ENCODE measurements around the gene NADSYN1.
"Not testable (repeated sequence)": the region's sequence is repeated elsewhere in the genome, so short reads cannot be mapped to it uniquely, and the experiment has no call there.

Gene NADSYN1

GRCh38 chr11:71453037-71453917, at the start of gene NADSYN1:
TSS of gene NADSYN1 (plus strand) at chr11:71453203. CDS start at chr11:71453297, 94 bp downstream.
- peak; percentile 95 for DNase-seq (ENCODE audit: low spot score)

- no peak for DNase-seq (ENCODE audit: low spot score)
Observed at GRCh38 chr11:71404209-71404608, 48.8 kb upstream of the NADSYN1 start.

- DNase-seq (ENCODE audit: low spot score), result no peak
Observed at GRCh38 chr11:71406681-71407080, 46.3 kb upstream of the NADSYN1 start.

GRCh38 chr11:71407356-71407755, 45.6 kb upstream of the NADSYN1 start:
- DNase-seq (ENCODE audit: low spot score), result no peak

GRCh38 chr11:71408826-71409225, 44.2 kb upstream of the NADSYN1 start:
- no peak for DNase-seq (ENCODE audit: low spot score)

GRCh38 chr11:71410363-71410966, 42.5 kb upstream of the NADSYN1 start:
- no peak for DNase-seq (ENCODE audit: low spot score)

GRCh38 chr11:71414645-71415044, 38.4 kb upstream of the NADSYN1 start:
- no peak for DNase-seq (ENCODE audit: low spot score)

- no peak for DNase-seq (ENCODE audit: low spot score)
Observed at GRCh38 chr11:71418643-71419042, 34.4 kb upstream of the NADSYN1 start.

- DNase-seq (ENCODE audit: low spot score), result peak; percentile 44
Observed at GRCh38 chr11:71420455-71421241, 32.4 kb upstream of the NADSYN1 start.

GRCh38 chr11:71421392-71421950, 31.5 kb upstream of the NADSYN1 start:
- DNase-seq (ENCODE audit: low spot score), result no peak

- DNase-seq (ENCODE audit: low spot score), result not testable (repeated sequence)
Observed at GRCh38 chr11:71422318-71422717, 30.7 kb upstream of the NADSYN1 start.

GRCh38 chr11:71423181-71423790, 29.7 kb upstream of the NADSYN1 start:
- no peak for DNase-seq (ENCODE audit: low spot score)

GRCh38 chr11:71425409-71425808, 27.6 kb upstream of the NADSYN1 start:
- no peak for DNase-seq (ENCODE audit: low spot score)

GRCh38 chr11:71425860-71426259, 27.1 kb upstream of the NADSYN1 start:
- DNase-seq (ENCODE audit: low spot score), result no peak

GRCh38 chr11:71426413-71426812, 26.6 kb upstream of the NADSYN1 start:
- DNase-seq (ENCODE audit: low spot score), result no peak

- DNase-seq (ENCODE audit: low spot score), result no peak
Observed at GRCh38 chr11:71428861-71429435, 24.1 kb upstream of the NADSYN1 start.

- no peak for DNase-seq (ENCODE audit: low spot score)
Observed at GRCh38 chr11:71429701-71430100, 23.3 kb upstream of the NADSYN1 start.

GRCh38 chr11:71430166-71430565, 22.8 kb upstream of the NADSYN1 start:
- no peak for DNase-seq (ENCODE audit: low spot score)

- DNase-seq (ENCODE audit: low spot score), result no peak
Observed at GRCh38 chr11:71431271-71431670, 21.7 kb upstream of the NADSYN1 start.

GRCh38 chr11:71432761-71433647, 20.0 kb upstream of the NADSYN1 start:
- DNase-seq (ENCODE audit: low spot score), result no peak

All from cerebellar cortex (tissue), 1 donor.